GM12872 (cell line): ENCODE measurements around the gene ZNF592.

Source experiments
- TF ChIP-seq, protein P1 (sequence below): IDR thresholded peaks from 3 replicates; pipeline ENCODE4 v1.5.1; 2011; ENCODE audit warnings: low read depth, mild to moderate bottlenecking, low read length, moderate library complexity; ENCODE audit not compliant: insufficient read depth

ZNF592 gene

DNA sequence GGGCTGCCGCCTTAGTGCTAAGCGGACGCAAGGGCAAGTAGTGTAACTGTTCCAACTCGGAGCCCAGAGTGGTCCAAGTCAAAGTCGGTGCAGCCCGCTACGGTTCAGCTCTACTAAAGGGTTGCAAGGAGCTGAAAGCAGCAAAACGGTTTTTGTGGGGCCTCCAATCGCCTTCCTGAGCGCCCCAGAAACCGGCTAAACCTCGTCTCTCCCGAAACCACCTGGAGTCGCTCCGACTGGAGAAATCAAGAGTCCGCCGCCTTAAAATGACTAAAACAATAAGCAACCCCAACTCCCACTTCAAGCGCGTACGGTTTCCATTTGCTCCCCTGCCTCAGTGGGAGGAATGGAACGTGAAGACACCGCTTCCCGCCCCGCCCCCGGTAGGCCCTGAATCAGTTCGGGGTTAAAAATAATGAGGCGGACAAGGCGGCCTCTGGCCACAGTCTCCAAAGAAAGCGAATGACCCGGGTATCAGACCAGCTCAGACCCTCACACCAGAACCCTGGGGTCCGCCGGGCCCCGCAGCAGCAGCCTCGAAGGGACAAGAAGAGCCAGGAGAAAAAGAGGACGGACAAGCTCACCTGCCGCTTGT is 32.9 kb upstream of the ZNF592 start:
- TF ChIP-seq, protein P1, sequence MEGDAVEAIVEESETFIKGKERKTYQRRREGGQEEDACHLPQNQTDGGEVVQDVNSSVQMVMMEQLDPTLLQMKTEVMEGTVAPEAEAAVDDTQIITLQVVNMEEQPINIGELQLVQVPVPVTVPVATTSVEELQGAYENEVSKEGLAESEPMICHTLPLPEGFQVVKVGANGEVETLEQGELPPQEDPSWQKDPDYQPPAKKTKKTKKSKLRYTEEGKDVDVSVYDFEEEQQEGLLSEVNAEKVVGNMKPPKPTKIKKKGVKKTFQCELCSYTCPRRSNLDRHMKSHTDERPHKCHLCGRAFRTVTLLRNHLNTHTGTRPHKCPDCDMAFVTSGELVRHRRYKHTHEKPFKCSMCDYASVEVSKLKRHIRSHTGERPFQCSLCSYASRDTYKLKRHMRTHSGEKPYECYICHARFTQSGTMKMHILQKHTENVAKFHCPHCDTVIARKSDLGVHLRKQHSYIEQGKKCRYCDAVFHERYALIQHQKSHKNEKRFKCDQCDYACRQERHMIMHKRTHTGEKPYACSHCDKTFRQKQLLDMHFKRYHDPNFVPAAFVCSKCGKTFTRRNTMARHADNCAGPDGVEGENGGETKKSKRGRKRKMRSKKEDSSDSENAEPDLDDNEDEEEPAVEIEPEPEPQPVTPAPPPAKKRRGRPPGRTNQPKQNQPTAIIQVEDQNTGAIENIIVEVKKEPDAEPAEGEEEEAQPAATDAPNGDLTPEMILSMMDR = no peak

DNA sequence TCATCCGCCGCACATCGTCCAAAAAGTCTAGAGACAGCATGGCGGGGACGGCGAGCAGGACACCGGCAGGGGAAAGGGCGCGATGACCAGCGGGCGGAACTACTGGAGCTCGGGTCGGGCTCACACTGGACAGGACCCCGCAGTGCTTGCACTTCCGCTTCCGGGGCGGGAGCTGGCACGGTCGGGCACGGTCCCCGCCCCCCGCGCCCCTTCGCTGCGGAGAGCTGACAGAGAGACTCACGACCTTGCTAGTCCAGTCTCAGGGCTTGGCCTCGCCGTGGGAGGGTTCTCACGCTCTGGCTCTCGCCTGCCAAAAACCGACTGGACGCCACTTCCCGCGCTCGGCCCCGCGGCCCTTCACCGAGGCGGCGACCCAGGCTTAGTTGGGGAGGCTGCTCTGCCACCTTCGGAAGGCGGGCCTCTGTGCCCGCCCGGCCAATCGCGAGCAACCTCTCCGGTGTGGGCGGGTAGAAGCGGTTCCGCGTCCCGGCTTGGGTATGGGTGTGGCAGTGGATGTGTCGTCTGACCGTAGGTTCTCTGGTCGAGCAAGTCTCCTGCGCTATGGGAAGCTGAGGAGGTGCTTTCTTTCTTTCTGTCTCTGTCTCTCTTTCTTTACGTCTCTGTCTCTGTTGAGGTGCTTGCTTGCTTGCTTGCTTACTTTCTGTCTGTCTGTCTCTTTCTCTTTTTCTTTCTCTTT is 32.2 kb upstream of the ZNF592 start, which contains the start of gene SEC11A:
Gene SEC11A (minus strand): TSS at position 104 of the 697 bp plus-strand sequence. CDS start 64 bp downstream, at position 40.
- TF ChIP-seq, protein P1 = no peak

DNA sequence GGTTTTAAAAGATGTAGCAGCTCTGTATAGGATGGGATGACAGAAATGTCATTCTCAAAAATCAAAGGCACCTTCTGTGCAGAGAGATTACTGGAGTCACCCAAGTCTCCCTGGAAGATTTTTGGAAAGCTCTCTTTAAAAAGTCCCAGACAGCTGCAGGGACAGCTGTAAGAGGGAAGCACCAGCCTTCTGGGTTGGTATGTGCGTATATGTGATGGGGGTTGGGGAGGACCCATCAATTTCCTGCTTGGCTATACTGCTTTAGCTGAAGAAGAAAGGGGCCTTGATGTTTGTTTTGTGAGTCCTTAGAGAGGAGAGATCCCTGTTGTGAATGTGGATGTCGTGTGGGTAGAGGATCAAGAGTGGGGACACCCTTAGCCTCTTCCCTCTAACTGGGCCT is 27.0 kb upstream of the ZNF592 start:
- TF ChIP-seq, protein P1 = no peak

DNA sequence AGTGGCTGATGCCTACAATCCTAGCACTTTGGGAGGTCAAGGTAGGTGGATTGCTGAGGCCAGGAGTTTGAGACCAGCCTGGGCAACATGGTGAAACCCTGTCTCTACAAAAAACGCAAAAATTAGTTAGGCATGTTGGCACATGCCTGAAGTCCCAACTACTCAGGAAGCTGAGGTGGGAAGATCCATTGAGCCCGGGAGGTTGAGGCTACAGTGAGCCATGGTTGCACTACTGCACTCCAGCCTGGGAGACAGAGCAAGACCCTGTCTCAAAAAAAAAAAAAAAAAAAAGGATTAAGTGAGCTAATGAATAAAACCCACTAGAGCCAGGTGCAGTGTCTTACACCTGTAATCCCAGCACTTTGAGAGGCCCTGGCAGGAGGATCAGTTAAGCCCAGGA is 25.8 kb upstream of the ZNF592 start:
- TF ChIP-seq, protein P1 = no peak

DNA sequence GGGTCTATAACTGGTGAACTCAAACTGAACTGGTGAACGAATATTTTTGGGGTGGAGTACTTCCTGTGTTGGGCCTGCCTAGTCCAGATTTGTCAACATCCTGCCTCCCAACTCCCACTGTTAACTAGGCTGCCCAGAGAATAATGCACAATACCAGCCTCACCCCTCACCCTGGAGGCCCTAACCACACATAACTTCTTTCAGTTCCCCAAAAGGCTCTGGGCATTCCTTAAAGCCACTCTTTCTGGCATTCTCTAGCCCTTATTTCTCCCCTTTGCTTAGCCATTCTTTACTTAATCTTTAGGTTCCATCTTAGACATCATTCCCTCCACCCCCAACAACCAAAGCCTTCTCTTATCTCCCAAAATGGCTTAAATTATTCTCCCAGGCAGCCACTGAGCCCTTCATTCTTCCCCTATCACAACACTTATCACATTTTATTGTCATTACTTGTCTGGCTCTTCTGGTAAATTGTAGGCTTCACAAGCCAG is 23.3 kb upstream of the ZNF592 start:
- TF ChIP-seq, protein P1 = no peak

DNA sequence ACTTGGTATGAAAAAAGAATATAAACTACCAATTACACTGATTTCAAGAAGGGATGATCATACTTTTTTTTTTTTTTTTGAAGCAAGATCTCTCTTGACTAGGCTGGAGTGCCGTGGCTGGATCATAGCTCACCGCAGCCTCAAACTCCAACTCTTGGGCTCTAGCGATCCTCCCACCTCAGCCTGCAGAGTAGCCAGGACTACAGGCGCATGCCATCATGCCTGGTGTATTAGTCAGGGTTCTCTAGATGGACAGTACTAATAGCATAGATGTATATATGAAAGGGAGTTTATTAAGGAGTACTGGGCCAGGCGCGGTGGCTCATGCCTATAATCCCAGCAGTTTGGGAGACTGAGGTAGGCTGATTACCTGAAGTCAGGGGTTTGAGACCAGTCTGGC is 21.0 kb upstream of the ZNF592 start:
- TF ChIP-seq, protein P1 = no peak

DNA sequence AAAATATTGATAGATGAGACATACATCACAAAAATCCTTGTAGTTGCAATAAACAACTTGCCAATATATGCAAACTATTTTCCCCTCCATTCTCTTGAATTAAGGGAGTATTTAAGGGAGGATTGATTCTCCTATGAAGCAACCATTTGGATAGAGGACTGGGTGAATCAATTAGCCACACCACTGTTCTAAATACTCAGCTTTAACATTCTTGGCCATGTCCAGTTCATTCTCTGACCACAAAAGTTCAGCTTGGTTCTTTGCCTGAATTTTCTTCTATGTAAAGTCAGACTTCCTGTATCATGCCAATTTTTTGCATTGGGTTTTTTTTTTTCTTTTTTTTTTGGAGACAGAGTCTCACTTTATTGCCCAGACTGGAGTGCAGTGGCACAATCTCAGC is 16.6 kb upstream of the ZNF592 start:
- TF ChIP-seq, protein P1 = no peak
